NCI-H1417 treated with DMSO at 0.1 percent for 48 hours (cell line): ENCODE data around the gene UQCRC2.
A peak's percentile ranks its signal among the peaks of the same experiment; 100 is the strongest.
"Not testable (repeated sequence)": the region's sequence is repeated elsewhere in the genome, so short reads cannot be mapped to it uniquely, and the experiment has no call there.

ENCODE experiments used
- DNase-seq: peaks from one replicate; lab custom pipeline; 2025; lab: John Stamatoyannopoulos, UW

The UQCRC2 gene

DNA sequence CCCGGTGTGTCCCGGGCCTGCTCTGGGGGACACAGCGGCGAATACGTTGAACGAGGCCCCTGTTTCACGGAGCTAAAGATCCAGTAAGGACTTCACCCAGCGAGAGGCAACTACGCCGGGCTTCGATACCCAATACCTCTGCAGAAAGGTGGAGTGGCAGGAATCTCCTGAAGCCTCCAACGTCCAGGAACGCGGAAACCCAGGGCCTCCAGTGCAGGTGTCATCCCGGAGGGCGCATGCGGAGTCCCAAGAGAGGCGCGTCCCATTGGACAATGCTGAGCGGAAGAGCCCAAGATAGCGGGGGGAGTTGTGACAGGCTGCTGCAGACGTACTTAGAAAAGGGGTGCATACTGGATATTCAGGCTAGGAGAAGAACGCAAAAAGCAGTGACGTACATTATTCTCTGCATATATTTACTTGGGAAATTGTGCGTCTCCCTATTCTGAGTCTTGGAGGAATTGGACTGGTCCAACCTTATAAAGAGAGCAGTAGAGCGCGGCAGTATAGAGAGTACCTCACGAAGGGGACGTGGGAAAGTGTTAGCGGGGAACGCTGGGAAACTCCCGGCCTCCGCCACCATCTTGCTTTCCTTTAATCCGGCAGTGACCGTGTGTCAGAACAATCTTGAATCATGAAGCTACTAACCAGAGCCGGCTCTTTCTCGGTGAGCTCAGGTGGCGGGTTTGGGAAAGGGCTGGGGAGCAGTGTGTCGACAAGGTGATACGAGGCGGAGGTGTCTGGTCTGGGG is at the start of gene UQCRC2:
Gene UQCRC2, plus strand, starts transcription at position 569 of the 748 bp plus-strand sequence. Its CDS starts 63 bp downstream, at position 632.
- DNase-seq, result peak; percentile 90

DNA sequence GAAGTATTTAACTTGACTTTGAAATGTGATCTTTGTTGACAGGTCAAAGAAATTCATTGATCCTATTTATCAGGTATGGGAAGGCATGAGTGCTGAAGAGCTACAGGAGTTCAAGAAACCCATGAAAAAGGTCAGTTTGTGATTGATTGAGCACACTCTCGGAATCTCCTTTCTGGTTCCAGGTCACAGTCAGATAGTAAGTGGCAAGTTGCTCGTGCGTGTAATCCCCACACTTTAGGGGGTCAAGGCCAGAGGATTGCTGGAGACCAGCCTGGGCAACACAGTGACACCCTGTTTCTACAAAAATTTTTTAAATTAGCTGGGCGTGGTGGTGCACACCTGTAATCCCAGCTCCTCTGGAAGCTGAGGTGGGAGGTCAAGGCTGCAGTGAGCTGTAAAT is 20.5 kb upstream of the UQCRC2 start:
- not testable (repeated sequence) for DNase-seq

DNA sequence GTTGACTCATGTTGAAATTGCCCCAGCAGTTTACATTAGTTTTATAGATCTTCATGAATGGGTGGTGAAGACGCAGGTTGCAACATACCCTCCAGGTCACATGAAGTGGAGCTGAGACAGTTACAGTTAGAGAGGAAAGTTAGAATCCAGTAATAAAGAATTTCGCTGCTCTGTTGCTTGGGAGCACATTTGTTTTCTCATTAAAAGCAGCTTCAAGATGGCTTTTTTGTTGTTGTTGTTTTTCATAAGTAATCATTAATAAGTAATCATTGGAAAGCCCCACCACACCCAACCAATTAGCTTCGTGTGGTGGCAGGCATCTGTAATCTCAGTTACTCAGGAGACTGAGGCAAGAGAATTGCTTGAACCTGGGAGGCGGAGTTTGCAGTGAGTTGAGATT is 19.8 kb upstream of the UQCRC2 start:
- not testable (repeated sequence) for DNase-seq

DNA sequence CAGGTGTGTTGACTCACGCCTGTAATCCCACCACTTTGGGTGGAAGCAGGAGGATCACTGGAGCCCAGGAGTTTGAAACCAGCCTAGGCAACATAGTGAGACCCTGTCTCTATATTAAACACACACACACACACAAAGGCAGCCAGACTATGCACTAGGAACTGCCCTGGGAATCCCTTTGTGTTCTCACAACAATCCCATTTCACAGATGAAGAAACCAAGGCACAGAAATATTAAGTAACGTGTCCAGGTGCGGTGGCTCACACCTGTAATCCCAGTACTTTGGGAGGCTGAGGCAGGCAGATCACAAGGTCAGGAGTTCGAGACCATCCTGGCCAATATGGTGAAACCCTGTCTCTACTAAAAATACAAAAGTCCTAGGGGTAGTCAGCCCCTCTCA is 19.4 kb upstream of the UQCRC2 start:
- DNase-seq, result not testable (repeated sequence)

DNA sequence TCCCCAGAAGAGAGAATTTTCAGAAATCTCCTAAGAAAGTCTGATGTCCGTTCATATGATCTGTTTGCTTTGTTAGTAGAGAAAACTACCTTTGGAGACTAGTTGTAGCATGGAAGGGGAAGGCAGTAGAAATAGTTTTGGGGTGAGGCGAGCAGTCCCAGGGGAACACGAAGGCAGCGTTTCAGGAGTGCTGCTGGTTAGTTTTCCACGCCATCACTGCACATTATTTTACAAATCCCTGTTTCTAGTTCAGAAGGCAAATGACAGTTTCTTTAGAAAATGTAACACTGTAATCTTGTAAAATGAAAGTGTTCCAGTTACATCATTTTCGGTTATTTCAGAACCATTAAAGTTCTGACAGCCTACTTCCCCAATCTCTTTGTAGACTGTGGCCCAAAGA is 16.9 kb upstream of the UQCRC2 start:
- DNase-seq, result not testable (repeated sequence)

DNA sequence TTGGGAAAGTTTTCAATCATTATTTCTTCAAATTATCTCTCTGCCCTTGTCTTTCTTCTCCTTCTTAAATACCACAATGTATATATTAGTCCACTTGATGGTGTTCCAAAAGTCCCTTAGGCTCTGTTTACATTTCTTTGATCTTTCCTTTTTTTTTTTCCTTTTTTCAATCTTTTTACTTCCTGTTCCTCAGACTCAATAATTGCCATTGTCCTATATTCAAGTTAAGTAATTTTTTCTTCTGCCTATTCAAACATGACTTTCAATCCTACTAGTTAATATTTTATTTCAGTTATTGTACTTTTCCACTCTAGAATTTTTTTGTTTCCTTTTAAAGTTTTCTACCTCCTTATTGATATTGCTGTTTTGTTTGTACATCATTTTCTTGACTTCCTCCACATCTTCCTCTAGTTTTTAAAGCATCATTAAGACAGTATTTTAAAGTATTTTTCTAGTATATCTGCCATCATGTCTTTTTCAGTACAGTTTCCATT is 15.8 kb upstream of the UQCRC2 start:
- DNase-seq, result no peak

DNA sequence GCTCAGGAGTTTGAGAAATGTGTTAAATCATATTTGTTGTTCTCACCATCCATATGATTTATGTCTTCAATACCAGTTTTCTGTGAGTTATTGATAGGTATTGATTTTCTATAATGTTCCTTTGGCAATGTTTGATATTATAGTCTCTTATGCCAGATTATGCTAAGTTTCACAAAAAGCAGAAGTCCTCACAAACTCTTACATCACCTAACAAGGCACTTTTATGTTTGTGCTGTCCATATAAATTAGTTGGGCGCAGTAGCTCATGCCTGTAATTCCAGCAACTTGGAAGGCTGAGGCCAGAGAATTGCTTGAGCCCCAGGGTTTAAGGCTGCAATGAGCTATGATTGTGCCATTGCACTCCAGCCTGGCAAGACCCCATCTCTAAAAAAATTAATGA is 12.6 kb upstream of the UQCRC2 start:
- no peak for DNase-seq

DNA sequence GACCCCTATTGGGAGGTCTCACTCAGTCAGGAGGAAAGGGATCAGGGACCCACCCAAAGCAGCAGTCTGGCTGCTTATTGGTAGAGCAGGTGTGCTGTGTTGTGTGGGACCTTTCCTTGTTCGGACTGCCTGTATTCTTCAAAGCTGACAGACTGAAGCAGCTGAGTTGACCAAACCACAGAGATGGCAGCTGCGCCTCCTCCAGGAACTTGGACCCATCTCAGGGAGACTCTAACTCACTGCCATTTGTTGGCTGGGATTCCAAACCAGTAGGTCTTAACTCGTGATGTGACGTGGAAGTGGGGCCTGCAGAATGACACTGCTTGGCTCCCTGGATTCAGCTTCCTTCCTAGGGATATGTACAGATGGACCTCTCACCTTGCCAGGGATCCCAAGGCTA is 9.6 kb upstream of the UQCRC2 start:
- no peak for DNase-seq

DNA sequence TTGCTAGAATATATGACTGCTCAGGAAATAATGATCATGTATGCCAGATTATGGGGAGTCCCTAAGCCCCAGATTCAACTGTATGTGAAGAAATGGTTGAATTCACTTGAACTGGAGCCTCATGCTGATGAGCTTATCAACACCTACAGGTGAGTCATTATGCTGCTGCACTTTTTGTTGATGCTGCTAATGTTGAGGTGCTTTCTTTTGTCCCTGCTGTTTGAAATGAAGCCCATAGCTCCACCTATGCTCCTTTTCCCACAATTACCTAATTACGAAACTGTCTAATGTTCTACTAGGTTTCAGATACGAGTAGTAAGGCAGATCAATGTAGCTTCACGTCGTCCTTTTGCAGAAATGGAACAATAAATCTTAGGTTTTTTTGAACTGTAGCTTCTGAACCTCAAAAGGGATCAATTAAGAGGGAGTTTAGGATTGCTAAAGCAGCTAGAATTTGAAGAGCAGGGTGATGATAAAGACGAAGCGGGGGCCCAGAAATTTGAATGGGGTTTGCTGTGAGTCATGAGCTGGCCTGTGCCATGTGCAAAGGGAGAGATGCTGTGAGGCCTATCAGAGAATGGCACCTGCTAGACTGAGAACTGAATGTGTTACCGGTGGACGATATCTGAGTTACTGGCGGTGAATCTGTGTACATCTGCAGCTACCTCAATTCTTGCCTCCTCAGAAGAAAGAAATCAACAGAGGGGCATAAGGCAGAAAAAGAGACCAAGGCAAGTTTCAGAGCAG is 6.1 kb upstream of the UQCRC2 start:
- no peak for DNase-seq

DNA sequence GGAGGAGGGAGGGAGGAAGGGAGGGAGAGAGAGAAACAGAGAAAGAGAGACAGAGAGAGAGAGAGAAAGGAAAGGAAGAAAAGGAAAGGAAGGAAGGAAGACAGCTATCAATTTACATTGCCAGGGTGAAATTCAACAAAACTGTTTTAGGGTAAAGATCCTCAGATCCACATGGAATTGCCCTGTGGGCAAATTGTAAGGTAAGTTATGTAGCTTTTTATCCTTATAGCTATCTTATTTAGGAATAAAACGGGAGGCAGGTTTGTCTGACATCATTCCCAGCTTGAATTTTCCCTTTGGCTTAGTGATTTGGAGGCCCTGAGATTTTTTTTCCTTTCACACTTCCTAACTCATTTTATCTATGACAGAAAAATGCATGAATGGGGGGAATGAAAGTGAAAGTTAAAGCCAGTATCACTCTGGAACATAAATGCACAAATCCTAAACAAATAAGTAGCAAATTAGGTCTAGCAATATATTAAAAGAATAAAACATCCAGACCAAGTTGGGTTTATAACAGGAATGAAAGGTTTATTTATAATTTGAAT is 3.4 kb upstream of the UQCRC2 start:
- no peak for DNase-seq

DNA sequence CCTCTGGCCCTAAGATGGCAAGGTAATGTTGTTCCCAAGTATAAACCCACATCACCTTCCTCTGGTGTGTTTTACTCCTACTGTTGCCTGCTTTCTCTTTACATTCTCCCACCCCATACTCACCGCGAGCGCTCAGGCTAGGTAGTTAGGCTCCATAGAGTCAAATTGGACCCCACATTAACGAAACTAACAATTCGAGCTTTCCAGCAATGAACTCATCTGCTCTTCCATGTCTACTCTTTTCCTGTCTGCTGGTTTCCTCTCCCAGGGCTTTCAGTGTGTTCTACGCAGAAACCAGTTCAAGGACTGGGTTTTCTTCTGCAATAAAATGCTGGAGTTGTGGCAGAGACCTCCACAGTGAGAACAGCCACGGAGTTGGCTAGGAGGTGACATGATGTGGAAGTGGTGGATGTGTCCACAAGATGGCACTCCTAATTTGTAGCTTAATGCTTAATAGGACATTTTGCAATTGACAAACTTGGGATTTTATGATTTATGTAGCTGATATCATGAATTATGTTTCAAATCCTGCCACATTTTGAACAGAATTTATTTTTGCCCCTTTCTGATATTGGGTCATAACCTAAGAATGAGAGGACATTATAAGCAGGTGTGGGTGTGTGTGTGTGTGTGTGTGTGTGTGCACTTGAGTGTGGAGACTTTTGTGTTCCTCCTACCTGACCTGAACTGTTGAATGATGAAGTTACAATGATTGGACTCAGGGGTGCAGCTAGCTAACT is 2.2 kb upstream of the UQCRC2 start:
- no peak for DNase-seq

DNA sequence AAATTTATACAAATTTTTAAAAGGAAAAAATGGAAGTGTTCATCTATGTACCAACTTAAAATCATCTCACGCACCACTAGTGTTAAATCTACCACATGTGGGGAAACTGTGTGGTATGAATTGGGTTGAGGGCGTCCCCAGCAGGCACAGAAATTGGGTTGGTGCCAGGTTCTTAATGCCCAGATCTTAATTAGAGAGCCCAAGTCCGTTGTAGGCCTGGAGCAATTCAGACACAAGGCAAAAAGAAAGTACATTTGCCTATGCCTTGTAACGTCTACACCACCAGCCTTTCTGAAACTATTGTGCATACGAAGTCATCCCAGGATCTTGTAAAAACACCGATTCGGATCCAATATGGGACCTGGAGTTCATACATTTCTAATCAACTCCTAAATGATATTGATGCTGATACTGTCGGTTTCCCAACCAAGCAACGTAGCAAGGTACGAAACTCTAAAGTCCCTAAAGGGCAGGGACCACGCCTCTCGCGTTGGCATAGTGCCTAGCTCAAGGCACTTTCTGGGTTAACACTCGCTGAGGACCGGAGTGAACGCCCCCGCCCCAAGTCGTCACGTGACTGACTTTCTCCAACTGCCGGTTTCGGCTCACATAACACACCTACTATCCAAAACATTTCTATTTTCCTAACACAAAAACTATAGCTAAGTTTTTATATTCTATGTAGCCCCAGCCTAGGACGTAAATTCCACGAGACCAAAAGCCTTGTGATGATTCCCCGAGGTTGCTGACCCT is 945 bp upstream of the UQCRC2 start:
- DNase-seq, result no peak

DNA sequence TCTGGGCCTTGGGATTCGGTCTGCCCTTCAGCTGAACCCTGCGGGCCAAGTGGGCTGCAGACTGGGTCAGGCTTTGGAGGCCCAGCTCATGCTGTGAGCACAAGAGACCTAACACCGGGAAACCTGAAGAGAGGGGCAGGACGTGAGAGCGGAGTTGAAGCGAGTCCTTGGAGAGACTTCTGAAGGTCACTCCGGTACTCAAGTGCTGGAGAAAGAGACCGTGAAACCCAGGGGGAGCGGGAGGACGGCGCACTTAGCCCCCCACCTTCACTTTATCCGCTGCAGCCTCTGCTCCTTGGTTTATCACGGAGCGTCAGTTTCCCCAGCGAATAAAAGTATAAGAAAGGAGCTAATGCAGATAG is 361 bp downstream of the UQCRC2 start:
- DNase-seq, result no peak

DNA sequence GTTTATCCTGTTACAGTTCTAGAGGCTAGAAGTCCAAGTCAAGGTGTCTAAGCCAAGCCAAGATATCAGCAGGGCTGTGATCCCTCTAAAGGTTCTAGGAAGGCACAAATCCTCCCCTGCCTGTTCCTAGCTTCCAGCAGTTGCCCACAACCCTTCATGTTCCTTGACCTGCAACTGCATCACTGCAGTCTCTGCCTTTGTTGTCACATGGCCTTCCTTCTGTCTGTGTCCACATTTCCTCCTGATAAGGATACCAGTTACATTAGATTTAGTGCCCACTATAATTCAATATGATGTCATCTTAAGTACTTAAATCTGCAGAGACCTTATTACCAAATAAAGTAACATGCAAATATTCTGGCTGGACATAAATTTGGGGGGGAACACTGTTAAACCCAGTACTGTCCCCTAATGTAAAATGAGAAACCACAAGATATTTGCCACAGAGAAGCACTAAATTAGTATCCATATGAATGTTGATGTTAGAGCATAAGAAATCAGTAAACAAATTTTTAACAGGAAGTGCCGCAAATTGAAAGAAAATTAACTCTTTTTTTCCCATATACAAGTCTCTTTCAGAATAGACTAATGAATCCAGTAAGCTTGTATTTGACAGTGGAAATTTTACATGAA is 4.7 kb downstream of the UQCRC2 start:
- no peak for DNase-seq

DNA sequence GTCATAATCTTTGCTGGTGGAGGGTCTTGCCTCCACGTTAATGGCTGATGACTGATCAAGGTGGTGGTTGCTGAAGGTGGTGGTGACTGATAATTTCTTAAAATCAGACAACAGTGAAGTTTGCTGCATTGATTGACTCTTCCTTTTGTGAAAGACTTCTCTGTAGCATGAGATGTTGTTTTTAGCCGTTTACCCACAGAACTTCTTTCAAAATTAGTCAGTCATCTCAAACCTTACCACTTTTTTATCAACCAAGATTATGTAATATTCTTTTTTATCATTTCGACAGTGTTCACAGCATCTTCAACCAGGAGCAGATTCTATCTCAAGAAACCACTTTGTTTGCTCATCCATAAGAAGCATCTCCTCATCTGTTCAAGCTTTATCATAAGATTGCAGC is 5.9 kb downstream of the UQCRC2 start:
- no peak for DNase-seq

DNA sequence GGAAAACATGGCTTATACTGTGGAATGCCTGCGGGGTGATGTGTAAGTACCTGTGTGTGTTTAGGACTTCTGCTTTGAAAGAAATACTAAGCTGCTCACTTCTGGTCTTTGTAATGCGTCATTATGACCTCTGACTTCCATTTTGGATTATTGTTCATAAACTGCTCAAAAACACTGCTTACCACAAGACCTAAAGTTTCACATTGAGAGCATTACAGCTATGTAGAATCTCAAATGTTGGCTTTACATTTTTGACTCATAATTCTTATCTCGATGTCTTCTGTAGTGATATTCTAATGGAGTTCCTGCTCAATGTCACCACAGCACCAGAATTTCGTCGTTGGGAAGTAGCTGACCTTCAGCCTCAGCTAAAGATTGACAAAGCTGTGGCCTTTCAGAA is 9.3 kb downstream of the UQCRC2 start:
- DNase-seq, result no peak

DNA sequence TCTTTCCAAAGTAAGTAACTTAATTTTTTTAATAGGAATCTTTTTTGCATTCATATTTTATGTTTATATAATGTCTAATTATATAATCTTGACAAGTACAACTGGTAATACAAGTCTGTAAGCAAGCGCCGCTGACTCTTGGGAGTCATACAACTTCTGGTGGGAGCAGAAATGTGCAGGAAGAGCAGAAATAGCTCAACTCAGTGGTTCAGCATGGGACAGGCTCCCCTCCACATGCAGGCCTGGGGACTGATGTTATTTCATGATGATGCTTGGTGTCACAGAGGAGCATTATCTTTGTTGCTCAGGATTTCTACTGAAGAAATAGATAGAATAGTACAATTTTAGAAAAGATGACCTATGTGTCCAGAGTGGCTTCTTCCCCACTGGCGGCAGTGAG is 10.7 kb downstream of the UQCRC2 start:
- no peak for DNase-seq

DNA sequence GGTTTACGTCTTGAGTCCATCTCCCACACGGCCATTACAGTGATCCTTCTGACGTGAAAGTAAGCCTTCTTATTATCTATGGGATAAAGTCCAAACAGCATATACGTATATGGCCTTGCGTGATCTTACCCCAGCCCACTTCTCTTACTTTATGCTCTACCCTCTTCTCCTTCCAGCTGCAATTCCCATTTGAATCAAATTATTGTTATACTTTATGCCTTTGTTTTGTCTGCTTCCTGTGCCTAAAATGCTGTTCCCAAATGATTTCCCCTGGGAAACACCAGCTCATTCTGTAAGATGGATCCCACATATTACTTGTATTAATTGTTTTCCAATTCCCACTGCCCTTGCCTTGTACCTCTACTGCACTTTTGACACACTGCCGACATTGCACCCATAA is 11.2 kb downstream of the UQCRC2 start:
- no peak for DNase-seq

DNA sequence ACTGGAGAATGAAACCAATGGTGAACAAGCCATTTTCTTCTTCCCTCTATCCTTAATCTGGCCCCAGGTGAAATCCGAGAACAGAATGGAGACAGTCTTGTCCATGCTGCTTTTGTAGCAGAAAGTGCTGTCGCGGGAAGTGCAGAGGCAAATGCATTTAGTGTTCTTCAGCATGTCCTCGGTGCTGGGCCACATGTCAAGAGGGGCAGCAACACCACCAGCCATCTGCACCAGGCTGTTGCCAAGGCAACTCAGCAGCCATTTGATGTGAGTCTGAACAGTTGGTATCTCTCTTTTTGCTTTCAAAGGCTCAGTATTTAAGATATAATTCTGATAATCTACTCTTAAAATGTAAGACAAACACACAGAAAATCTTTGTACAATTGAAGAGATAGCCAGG is 18.7 kb downstream of the UQCRC2 start:
- DNase-seq, result no peak

DNA sequence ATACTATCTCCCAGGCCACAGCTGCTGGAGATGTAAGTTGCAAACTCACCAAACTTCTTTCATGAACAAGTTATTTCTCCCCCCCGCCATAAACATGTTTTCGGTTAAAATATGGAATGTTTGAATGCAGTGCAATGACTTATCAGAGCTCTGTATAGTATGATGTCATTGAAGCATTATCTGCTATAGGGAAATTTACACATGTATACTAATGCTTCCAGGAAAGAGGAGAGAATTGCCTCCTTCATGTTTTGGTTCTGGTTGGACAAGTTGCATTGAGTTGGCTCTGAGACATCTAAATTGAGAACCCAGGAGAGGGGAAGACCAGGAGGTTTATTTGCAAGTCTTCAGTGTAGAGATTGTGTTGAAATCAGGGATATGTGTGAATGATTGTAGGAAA is 20.8 kb downstream of the UQCRC2 start:
- no peak for DNase-seq

DNA sequence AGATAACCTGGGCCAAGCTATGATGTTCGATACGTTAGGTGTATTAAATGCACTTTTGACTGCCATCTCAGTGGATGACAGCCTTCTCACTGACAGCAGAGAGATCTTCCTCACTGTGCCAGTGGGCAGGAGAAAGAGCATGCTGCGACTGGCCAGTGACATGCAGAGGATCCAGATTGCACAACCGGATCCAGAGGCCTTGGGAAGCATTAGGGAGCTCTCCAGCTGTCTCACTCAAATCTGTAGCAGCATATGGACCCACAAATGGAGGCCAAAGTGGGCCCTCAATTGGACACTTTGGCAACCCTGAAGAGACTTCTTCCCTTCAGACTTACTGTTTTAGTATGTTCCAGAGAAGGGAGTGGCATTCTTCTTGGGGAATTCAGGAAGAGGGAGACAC is 26.9 kb downstream of the UQCRC2 start:
- no peak for DNase-seq
